Activated CD8-positive, alpha-beta T cell treated with anti-CD3 and anti-CD28 coated beads, Interleukin-2, amount 10 ng/mL, durations not matched to agents 7 days and 5 days (primary cell): Measurements from ENCODE around the gene SKAP2. TPM values are rescaled to one million over a fixed set of nuclear protein-coding genes. Genes with fewer than 3 reads are reported as not detected.

Experiments used
- ATAC-seq: fragments of 150-1000 bp; cut with Tn5 transposase; one replicate; pipeline ENCODE4 v1.10.0; 2021; ENCODE audit warnings: moderate library complexity
- CTCF ChIA-PET: fragments of 350-600 bp; sonication (Branson Sonifier 250); formaldehyde crosslinking; loops from one replicate; lab custom pipeline; 2021; ENCODE audit warnings: antibody characterized with exemption; lab: Charles Lee
- POLR2A ChIA-PET: fragments of 350-600 bp; sonication (Branson Sonifier 250); formaldehyde crosslinking; loops from one replicate; lab custom pipeline; 2021; ENCODE audit warnings: antibody characterized with exemption; lab: Charles Lee
- DNase-seq: peaks from one replicate; pipeline ENCODE4 v3.0.0-alpha.2; 2020
- H3K27ac Mint-ChIP-seq: one replicate; pipeline ENCODE4 v1.8.0; 2021; ENCODE audit warnings: mild to moderate bottlenecking, mixed read lengths
- H3K27me3 Mint-ChIP-seq: one replicate; pipeline ENCODE4 v1.8.0; 2021; ENCODE audit warnings: low read depth, mixed read lengths
- H3K36me3 Mint-ChIP-seq: one replicate; pipeline ENCODE4 v1.8.0; 2021; ENCODE audit warnings: low read depth, mixed read lengths
- H3K4me1 Mint-ChIP-seq: one replicate; pipeline ENCODE4 v1.8.0; 2021; ENCODE audit warnings: low read depth, mixed read lengths
- H3K4me3 Mint-ChIP-seq: one replicate; pipeline ENCODE4 v1.8.0; 2021; ENCODE audit warnings: mild to moderate bottlenecking, mixed read lengths
- H3K9me3 Mint-ChIP-seq: one replicate; pipeline ENCODE4 v1.8.0; 2022; ENCODE audit warnings: mixed read lengths; ENCODE audit not compliant: insufficient read depth
- total RNA-seq, 2 experiments: library from RNA; stranded (reverse); gene quantifications; one replicate each; pipeline ENCODE4 v1.2.3, GENCODE V29; 2021

SKAP2 gene
- total RNA-seq, 2 experiments from 2014 or later: 9.7 to 12.5 TPM

GRCh38 chr7:26688936-26689506, 175.4 kb downstream of the SKAP2 start:
- Mint-ChIP-seq H3K4me3 (no peak overlapping the region), H3K27me3 (peaks cover 24% of the 10 kb centered on the region), H3K4me1 (peaks cover 4% of the 10 kb centered on the region), H3K27ac (no peak overlapping the region), H3K36me3 (no peaks in the 10 kb centered on the region), H3K9me3 (no peaks in the 10 kb centered on the region)
- ATAC-seq (no peak), DNase-seq (no peak)
- POLR2A ChIA-PET: no interaction called here
- CTCF ChIA-PET: interaction anchor here (1.0 to 1.6 kb wide), 4 partner anchors 9 to 165 kb away, joined by 3 to 5 read pairs (median 4); no protein-coding TSS in a partner anchor

- Mint-ChIP-seq H3K4me1 (peaks cover 4% of the 10 kb centered on the region), H3K27ac (no peak overlapping the region), H3K27me3 (peaks cover 27% of the 10 kb centered on the region), H3K36me3 (no peaks in the 10 kb centered on the region), H3K9me3 (no peaks in the 10 kb centered on the region), H3K4me3 (no peak overlapping the region)
- no peak for ATAC-seq
- CTCF ChIA-PET: interaction anchor here (1.4 to 1.6 kb wide), 2 partner anchors 8 to 20 kb away, joined by 3 to 5 read pairs; no protein-coding TSS in a partner anchor
- no peak for DNase-seq
- POLR2A ChIA-PET: no interaction called here
Observed at GRCh38 chr7:26688388-26688787, 176.0 kb downstream of the SKAP2 start.

GRCh38 chr7:26687032-26687431, 177.4 kb downstream of the SKAP2 start:
- ATAC-seq (no peak), DNase-seq (no peak)
- no peaks in the 10 kb centered on the region for H3K36me3 Mint-ChIP-seq
- peaks cover 4% of the 10 kb centered on the region for H3K4me1 Mint-ChIP-seq
- POLR2A ChIA-PET: interaction anchor here (1.0 kb wide), 1 partner anchor 795 kb away, joined by 4 read pairs; no protein-coding TSS in a partner anchor
- H3K9me3 Mint-ChIP-seq: no peaks in the 10 kb centered on the region
- CTCF ChIA-PET: interaction anchor here (0.8 to 1.8 kb wide), 15 partner anchors 9 to 797 kb away, joined by 3 to 16 read pairs (median 3); no protein-coding TSS in a partner anchor
- H3K4me3 Mint-ChIP-seq: no peak overlapping the region
- H3K27me3 Mint-ChIP-seq: peaks cover 30% of the 10 kb centered on the region
- H3K27ac Mint-ChIP-seq: no peak overlapping the region

GRCh38 chr7:26686448-26686981, 177.9 kb downstream of the SKAP2 start:
- Mint-ChIP-seq H3K9me3 (no peaks in the 10 kb centered on the region), H3K36me3 (no peaks in the 10 kb centered on the region), H3K4me3 (no peak overlapping the region), H3K4me1 (peaks cover 2% of the 10 kb centered on the region), H3K27ac (no peak overlapping the region), H3K27me3 (peaks cover 25% of the 10 kb centered on the region)
- DNase-seq: no peak
- ChIA-PET CTCF (interaction anchor here (0.7 to 1.8 kb wide), 15 partner anchors 9 to 797 kb away, joined by 3 to 16 read pairs (median 3); no protein-coding TSS in a partner anchor), POLR2A (no interaction called here)
- ATAC-seq: peak; percentile 33

- Mint-ChIP-seq H3K27me3 (peaks cover 21% of the 10 kb centered on the region), H3K27ac (no peak overlapping the region), H3K36me3 (no peaks in the 10 kb centered on the region), H3K4me3 (no peak overlapping the region), H3K4me1 (no peaks in the 10 kb centered on the region), H3K9me3 (no peaks in the 10 kb centered on the region)
- no peak for ATAC-seq
- ChIA-PET CTCF (no interaction called here), POLR2A (no interaction called here)
- DNase-seq: no peak
Observed at GRCh38 chr7:26685606-26686005, 178.8 kb downstream of the SKAP2 start.

- DNase-seq: no peak
- POLR2A ChIA-PET: no interaction called here
- Mint-ChIP-seq H3K4me1 (no peaks in the 10 kb centered on the region), H3K9me3 (no peaks in the 10 kb centered on the region), H3K36me3 (no peaks in the 10 kb centered on the region), H3K27ac (no peak overlapping the region), H3K4me3 (no peak overlapping the region), H3K27me3 (peaks cover 18% of the 10 kb centered on the region)
- CTCF ChIA-PET: interaction anchor here (3.1 kb wide), 1 partner anchor 15 kb away, joined by 19 read pairs; no protein-coding TSS in a partner anchor
- no peak for ATAC-seq
Observed at GRCh38 chr7:26684447-26684846, 179.9 kb downstream of the SKAP2 start.

- Mint-ChIP-seq H3K27me3 (peaks cover 18% of the 10 kb centered on the region), H3K4me3 (no peak overlapping the region), H3K27ac (no peak overlapping the region), H3K4me1 (no peaks in the 10 kb centered on the region), H3K9me3 (no peaks in the 10 kb centered on the region), H3K36me3 (no peaks in the 10 kb centered on the region)
- DNase-seq (no peak), ATAC-seq (no peak)
- ChIA-PET CTCF (interaction anchor here (0.5 to 5.7 kb wide), 13 partner anchors 13 to 790 kb away, joined by 3 to 85 read pairs (median 4); no protein-coding TSS in a partner anchor), POLR2A (no interaction called here)
Observed at GRCh38 chr7:26683277-26683676, 181.1 kb downstream of the SKAP2 start.

GRCh38 chr7:26681819-26682418, 182.5 kb downstream of the SKAP2 start:
- POLR2A ChIA-PET: no interaction called here
- Mint-ChIP-seq H3K9me3 (no peaks in the 10 kb centered on the region), H3K4me3 (no peak overlapping the region), H3K36me3 (no peaks in the 10 kb centered on the region), H3K27ac (no peak overlapping the region), H3K27me3 (peaks cover 16% of the 10 kb centered on the region), H3K4me1 (no peaks in the 10 kb centered on the region)
- DNase-seq (no peak), ATAC-seq (no peak)
- CTCF ChIA-PET: interaction anchor here (0.7 to 5.7 kb wide), 19 partner anchors 9 to 788 kb away, joined by 3 to 85 read pairs (median 4); no protein-coding TSS in a partner anchor

- DNase-seq (no peak), ATAC-seq (no peak)
- Mint-ChIP-seq H3K27ac (no peak overlapping the region), H3K36me3 (no peaks in the 10 kb centered on the region), H3K4me1 (no peaks in the 10 kb centered on the region), H3K9me3 (no peaks in the 10 kb centered on the region), H3K4me3 (no peak overlapping the region), H3K27me3 (peaks cover 18% of the 10 kb centered on the region)
- ChIA-PET CTCF (interaction anchor here (1.0 to 5.7 kb wide), 12 partner anchors 8 to 787 kb away, joined by 3 to 85 read pairs (median 4); no protein-coding TSS in a partner anchor), POLR2A (no interaction called here)
Observed at GRCh38 chr7:26680587-26680986, 183.8 kb downstream of the SKAP2 start.

GRCh38 chr7:26675143-26675887, 189.1 kb downstream of the SKAP2 start:
- ChIA-PET POLR2A (interaction anchor here (0.5 kb wide), 1 partner anchor 809 kb away, joined by 3 read pairs; no protein-coding TSS in a partner anchor), CTCF (interaction anchor here (1.1 to 1.5 kb wide), 4 partner anchors 8 to 307 kb away, joined by 3 to 4 read pairs (median 3); no protein-coding TSS in a partner anchor)
- peaks cover 13% of the 10 kb centered on the region for H3K27me3 Mint-ChIP-seq

GRCh38 chr7:26673858-26674257, 190.5 kb downstream of the SKAP2 start:
- POLR2A ChIA-PET: no interaction called here
- no peaks in the 10 kb centered on the region for H3K4me1 Mint-ChIP-seq
- CTCF ChIA-PET: interaction anchor here (0.9 to 1.2 kb wide), 2 partner anchors 8 to 304 kb away, joined by 3 to 4 read pairs; no protein-coding TSS in a partner anchor
- H3K27me3 Mint-ChIP-seq: peaks cover 13% of the 10 kb centered on the region
- no peak for ATAC-seq
- H3K4me3 Mint-ChIP-seq: no peak overlapping the region
- no peak for DNase-seq
- no peaks in the 10 kb centered on the region for H3K36me3 Mint-ChIP-seq
- no peaks in the 10 kb centered on the region for H3K9me3 Mint-ChIP-seq
- no peak overlapping the region for H3K27ac Mint-ChIP-seq

More at GRCh38 chr7:26675143-26675887, 189.1 kb downstream of the SKAP2 start:
- no peak for ATAC-seq
- no peaks in the 10 kb centered on the region for H3K4me1 Mint-ChIP-seq
- H3K36me3 Mint-ChIP-seq: no peaks in the 10 kb centered on the region
- no peak overlapping the region for H3K4me3 Mint-ChIP-seq
- no peaks in the 10 kb centered on the region for H3K9me3 Mint-ChIP-seq
- H3K27ac Mint-ChIP-seq: no peak overlapping the region
- no peak for DNase-seq
